K562 (cell line): ENCODE results near the gene EYA2. TPM values are rescaled to one million over a fixed set of nuclear protein-coding genes. Genes with fewer than 3 reads are reported as not detected.

Source experiments
- DLX4 ChIP-seq: fragments of 250-450 bp; sonication (Bioruptor Pico); IDR thresholded peaks from 2 replicates; pipeline ENCODE4 v1.6.1; 2021; ENCODE audit warnings: mild to moderate bottlenecking
- GATA2 ChIP-seq: sonication (generic); formaldehyde crosslinking; IDR thresholded peaks from 2 replicates; pipeline ENCODE4 v1.4.0; 2020; ENCODE audit warnings: mild to moderate bottlenecking, missing genetic modification reagents
- NR3C1 ChIP-seq: sonication (generic); formaldehyde crosslinking; IDR thresholded peaks from 2 replicates; pipeline ENCODE4 v1.8.1; 2022; ENCODE audit warnings: missing genetic modification reagents
- TCF7L2 ChIP-seq: fragments of 150-350 bp; IDR thresholded peaks from 2 replicates; pipeline ENCODE4 v1.6.1; 2016; ENCODE audit warnings: low read depth, mild to moderate bottlenecking, low read length, moderate library complexity
- USF2 ChIP-seq: sonication (generic); formaldehyde crosslinking; IDR thresholded peaks from 2 replicates; pipeline ENCODE4 v1.5.0; 2020; ENCODE audit warnings: missing genetic modification reagents
- ZBTB11 ChIP-seq, 3 experiments: fragments of 200-800 bp in 1 of 3; fragments of 250-450 bp in 1 of 3; fragments of 450-650 bp in 1 of 3; sonication (Bioruptor Pico) in 1 of 3; sonication (Bioruptor generic) in 1 of 3; formaldehyde crosslinking in 1 of 3; IDR thresholded peaks; 2 replicates each; pipeline versions ENCODE4 v1.6.1 to v1.8.0; 2016 to 2022; ENCODE audit warnings: mild to moderate bottlenecking in 2 of 3, missing genetic modification characterization in 2 of 3, missing compliant biosample characterization in 1 of 3, moderate library complexity in 1 of 3
- ZNF644 ChIP-seq: fragments of 200-800 bp; sonication (Bioruptor generic); IDR thresholded peaks from 2 replicates; pipeline ENCODE4 v1.6.1; 2016; ENCODE audit warnings: low read depth, missing genetic modification characterization, missing compliant biosample characterization
- polyA plus RNA-seq, 8 experiments: library from polyadenylated mRNA; depleted of rRNA in 4 of 8; stranded (reverse) in 5 of 8; unstranded in 3 of 8; fragments of >200 nt; fragmentation: Nextera tagmentation in 2 of 8; fragmentation: Illumina TruSeq in 1 of 8; extraction: Ambion mirVana in 2 of 8; extraction: Trizol in 1 of 8; gene quantifications; 2 replicates each; pipeline versions ENCODE4 v1.2.1 to v1.2.3, GENCODE V29; 2011 to 2014; ENCODE audit warnings: inconsistent platforms in 1 of 8, missing spikeins in 1 of 8
- total RNA-seq, 7 experiments: library from RNA; depleted of rRNA in 6 of 7; stranded (reverse); fragments of >200 nt in 6 of 7; fragmentation: Illumina TruSeq in 2 of 7; extraction: Trizol in 2 of 7; gene quantifications; 2 replicates each; pipeline versions ENCODE4 v1.2.1 to v1.2.3, GENCODE V29; 2011 to 2021; ENCODE audit warnings: low replicate concordance in 1 of 7

The EYA2 gene
- total and polyA plus RNA-seq, 9 of the 15 experiments (the other 6 are each of a cell fraction or from before 2014, with no cell fraction given) = 0.03 TPM; not detected in 8

- no peak for TF ChIP-seq NR3C1 (CRISPR knock-in tag)
- TF ChIP-seq ZNF644 = no peak
- peak in 1 of 3 experiments; percentile 74; a peak in 2 of 6 replicates for TF ChIP-seq ZBTB11 (CRISPR knock-in tag; IDR thresholded peaks at IDR 0.05)
- TF ChIP-seq DLX4 (CRISPR knock-in tag) = 0 out of 2 replicates have a peak, but pooled peaks have one; percentile 2
- no peak for TF ChIP-seq GATA2 (CRISPR knock-in tag)
- no peak for TF ChIP-seq TCF7L2
- TF ChIP-seq USF2 = no peak
Measured at GRCh38 chr20:47228654-47229053, 334.0 kb downstream of the EYA2 start (continued).
